Measurements from ENCODE around the gene FXYD1.
"Not testable (repeated sequence)": the region's sequence is repeated elsewhere in the genome, so short reads cannot be mapped to it uniquely, and the experiment has no call there.

FXYD1 gene

GRCh38 chr19:35138305-35138892 lies at the start of gene FXYD1:
FXYD1 (plus strand) TSS chr19:35138824; CDS start chr19:35140080, 1,256 bp downstream.
- DNase-seq (ENCODE audit: low spot score), result no peak

DNA sequence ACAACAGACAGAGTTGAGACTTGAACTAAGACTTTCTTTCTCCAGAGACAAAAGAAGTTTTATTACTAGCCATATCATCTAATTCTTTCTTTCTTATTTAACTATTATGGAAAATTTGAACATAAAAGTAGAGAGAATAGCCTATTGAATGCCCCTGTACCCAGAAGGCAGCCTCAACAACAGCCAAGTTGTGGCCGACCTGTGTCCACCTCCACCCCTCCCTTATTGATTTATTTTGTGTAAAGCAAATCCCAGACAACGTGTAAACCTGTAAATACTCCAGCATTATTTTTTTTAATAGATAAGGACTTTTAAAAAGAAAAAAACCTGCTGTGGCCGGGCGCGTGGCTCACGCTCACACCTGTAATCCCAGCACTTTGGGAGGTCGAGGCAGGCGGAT lies 49.1 kb upstream of the FXYD1 start:
- no peak for DNase-seq (ENCODE audit: low spot score)

GRCh38 chr19:35090160-35090505 lies 48.5 kb upstream of the FXYD1 start:
- DNase-seq (ENCODE audit: low spot score), result no peak

- DNase-seq (ENCODE audit: low spot score), result peak; percentile 53
Observed at GRCh38 chr19:35090506-35091214, 48.0 kb upstream of the FXYD1 start.

- DNase-seq (ENCODE audit: low spot score), result no peak
Observed at GRCh38 chr19:35093430-35093829, 45.2 kb upstream of the FXYD1 start.

GRCh38 chr19:35093941-35094647 lies 44.5 kb upstream of the FXYD1 start:
- DNase-seq (ENCODE audit: low spot score), result no peak

- no peak for DNase-seq (ENCODE audit: low spot score)
Observed at GRCh38 chr19:35094656-35095055, 44.0 kb upstream of the FXYD1 start.

GRCh38 chr19:35095667-35096368 lies 42.8 kb upstream of the FXYD1 start:
- no peak for DNase-seq (ENCODE audit: low spot score)

- no peak for DNase-seq (ENCODE audit: low spot score)
Observed at GRCh38 chr19:35098413-35099049, 40.1 kb upstream of the FXYD1 start.

DNA sequence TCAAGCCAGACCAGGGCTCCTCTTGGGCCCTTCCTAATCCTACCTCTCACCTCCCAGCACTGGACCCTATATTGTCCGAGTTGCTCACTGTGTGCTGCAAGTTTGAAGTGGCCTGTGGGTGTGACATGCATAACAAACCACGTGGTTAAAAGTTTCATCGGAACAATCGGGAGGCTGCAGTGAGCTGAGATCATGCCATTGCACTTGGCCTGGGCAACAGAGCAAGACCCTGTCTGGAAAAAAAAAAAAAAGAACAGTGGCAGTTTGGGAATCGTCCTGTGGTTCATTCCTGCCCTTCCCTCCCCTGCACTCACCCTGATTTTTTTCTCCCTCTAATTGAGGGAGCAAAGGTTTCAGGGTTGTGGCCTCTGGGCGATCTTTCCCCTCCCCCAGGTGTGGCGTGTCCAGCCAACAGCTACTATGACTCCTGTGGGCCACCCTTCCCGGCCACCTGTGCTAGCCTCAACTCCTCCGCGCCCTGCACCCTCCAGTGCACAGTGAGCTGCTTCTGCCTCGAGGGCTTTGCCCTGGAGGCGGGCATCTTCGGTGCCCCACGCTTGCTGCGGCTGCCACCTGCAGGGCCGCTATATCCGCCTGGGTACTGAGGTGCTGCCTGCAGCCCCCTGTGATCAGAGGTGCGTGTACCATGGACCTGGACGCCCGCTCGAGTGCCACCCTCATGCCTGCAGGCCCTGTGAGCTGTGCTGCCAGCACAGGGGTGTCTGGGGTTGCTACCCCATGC lies 39.3 kb upstream of the FXYD1 start:
- no peak for DNase-seq (ENCODE audit: low spot score)

GRCh38 chr19:35099897-35100275 lies 38.7 kb upstream of the FXYD1 start:
- no peak for DNase-seq (ENCODE audit: low spot score)

GRCh38 chr19:35100588-35101533 lies 37.8 kb upstream of the FXYD1 start:
- DNase-seq (ENCODE audit: low spot score), result no peak

- not testable (repeated sequence) for DNase-seq (ENCODE audit: low spot score)
Observed at GRCh38 chr19:35101949-35102348, 36.7 kb upstream of the FXYD1 start.

GRCh38 chr19:35103614-35104013 lies 35.0 kb upstream of the FXYD1 start:
- not testable (repeated sequence) for DNase-seq (ENCODE audit: low spot score)

GRCh38 chr19:35104361-35104760 lies 34.3 kb upstream of the FXYD1 start:
- no peak for DNase-seq (ENCODE audit: low spot score)

DNA sequence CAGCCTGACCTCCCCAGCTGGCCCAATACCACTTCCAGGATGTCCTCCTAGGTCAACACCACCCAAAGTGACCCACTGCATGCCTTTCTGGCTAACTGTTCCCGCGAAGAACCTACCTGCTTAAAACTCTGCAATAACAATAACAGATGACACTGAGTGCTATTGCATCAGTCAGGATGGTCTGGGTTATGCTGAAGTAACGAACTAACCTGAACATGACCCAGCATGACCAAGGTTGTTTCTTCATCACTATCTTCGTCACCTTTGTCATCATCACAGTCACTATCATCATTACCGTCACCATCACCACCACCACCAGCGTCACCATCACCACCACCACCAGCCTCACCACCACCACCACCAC lies 33.6 kb upstream of the FXYD1 start:
- no peak for DNase-seq (ENCODE audit: low spot score)

DNA sequence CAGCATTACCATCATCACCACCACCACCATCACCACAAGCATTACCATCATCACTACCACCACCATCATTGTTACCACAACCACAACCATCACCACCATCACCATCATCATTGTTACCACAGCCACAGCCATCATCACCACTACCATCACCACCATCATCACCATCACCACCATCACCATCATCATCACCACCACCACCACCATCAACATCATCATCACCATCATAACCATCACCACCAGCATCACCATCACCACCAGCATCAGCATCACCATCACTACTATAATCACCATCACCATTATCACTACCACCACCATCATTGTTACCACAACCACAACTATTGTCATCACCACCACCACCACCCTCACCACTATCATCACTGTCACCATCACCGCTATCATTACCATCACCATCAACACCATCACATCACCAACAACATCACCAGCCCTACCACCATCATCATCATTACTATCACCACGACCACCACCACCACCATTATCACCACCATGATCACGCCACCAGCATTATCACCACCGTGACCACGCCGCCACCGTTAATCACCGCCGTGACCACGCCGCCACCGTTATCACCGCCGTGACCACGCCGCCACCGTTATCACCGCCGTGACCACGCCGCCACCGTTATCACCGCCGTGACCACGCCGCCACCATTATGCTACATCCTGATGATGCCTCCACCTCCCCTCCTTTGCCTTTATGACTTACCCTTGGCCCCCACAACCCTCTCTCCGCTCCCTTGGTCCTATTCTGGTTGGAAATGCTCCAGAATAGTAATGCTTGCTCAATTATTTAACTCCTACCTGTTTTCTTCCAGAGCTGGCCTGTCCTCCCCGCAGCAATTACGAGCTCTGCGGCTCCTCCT lies 33.0 kb upstream of the FXYD1 start:
- DNase-seq (ENCODE audit: low spot score), result no peak

DNA sequence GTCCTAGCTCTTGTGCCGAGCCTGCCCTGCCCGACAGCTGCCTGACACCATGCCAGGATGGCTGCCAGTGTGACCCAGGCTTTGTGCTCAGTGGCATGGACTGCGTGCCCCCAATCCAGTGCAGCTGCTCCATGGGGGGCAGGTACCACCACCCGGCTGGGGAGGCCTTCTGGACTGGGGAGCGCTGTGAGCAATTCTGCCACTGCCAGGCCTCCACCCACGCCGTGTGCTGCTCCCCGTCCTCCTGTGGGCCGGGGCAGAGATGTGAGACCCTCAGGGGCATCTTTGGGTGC lies 32.4 kb upstream of the FXYD1 start:
- DNase-seq (ENCODE audit: low spot score), result no peak

DNA sequence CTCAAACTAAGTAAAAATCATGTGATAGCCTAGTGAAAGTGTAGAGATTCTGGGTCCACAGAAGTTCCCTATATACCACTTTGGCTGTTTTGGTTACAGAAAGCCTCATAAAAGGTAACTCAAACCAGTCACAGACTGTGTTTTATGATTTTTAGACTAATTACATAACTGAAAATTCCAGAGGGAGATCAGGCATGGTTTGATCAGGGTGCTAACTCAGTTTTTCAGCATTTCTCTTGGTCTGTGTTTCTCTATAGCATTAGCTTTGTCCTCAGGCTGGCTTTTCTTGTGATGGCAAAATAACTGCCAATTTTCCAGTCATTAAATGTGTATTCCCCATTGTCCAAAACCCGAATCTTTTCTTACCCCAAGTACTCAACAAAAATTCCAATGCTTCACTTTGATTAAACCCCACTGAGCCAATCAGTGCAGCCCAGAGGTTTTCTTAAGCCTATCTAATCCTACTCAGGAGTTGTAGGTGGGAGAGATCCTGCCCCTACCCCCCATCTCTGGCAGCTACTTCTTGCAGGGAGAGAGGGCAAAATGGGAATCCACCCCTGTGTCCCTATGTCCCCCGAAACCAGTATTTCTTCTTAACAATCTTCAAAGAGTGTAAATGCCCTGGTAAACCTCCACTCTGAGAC lies 31.6 kb upstream of the FXYD1 start:
- DNase-seq (ENCODE audit: low spot score), result no peak

Measured in kidney capillary endothelial cell (primary cell).